Neural cell (in vitro differentiated cells): Measurements from ENCODE around the gene CCNQ. TPM values are rescaled to one million over a fixed set of nuclear protein-coding genes. Genes with fewer than 3 reads are reported as not detected.
"Not testable (repeated sequence)": the region's sequence is repeated elsewhere in the genome, so short reads cannot be mapped to it uniquely, and the experiment has no call there.

Experiments
- H2AFZ ChIP-seq: fragments of 200-600, 300-800 bp; sonication (generic), shearing (Covaris generic); 2 replicates; pipeline ENCODE4 v1.6.0; 2014; ENCODE audit warnings: low read depth, mild to moderate bottlenecking, antibody characterized with exemption, low read length, moderate library complexity
- H3F3A ChIP-seq: fragments of 200-600 bp; shearing (Covaris generic); 2 replicates; pipeline ENCODE4 v1.6.1; 2016; ENCODE audit warnings: mild to moderate bottlenecking, moderate library complexity, mixed read lengths, antibody characterized with exemption, low read length; ENCODE audit not compliant: insufficient read depth, poor library complexity, severe bottlenecking
- H3K27ac ChIP-seq: fragments of 200-600, 300-800 bp; sonication (generic), shearing (Covaris generic); 2 replicates; pipeline ENCODE4 v1.5.1; 2014; ENCODE audit warnings: mild to moderate bottlenecking, low read length, moderate library complexity
- H3K27me3 ChIP-seq: fragments of 300-800, 200-600 bp; sonication (generic), shearing (Covaris generic); 2 replicates; pipeline ENCODE4 v1.6.0; 2014; ENCODE audit warnings: mild to moderate bottlenecking, low read depth, low read length, moderate library complexity; ENCODE audit not compliant: insufficient read depth
- H3K36me3 ChIP-seq: fragments of 300-800, 200-600 bp; sonication (generic), shearing (Covaris generic); 2 replicates; pipeline ENCODE4 v1.5.1; 2014; ENCODE audit warnings: mild to moderate bottlenecking, antibody characterized with exemption, low read length, moderate library complexity; ENCODE audit not compliant: insufficient read depth
- H3K4me2 ChIP-seq: fragments of 300-800, 200-600 bp; sonication (generic), shearing (Covaris generic); 2 replicates; pipeline ENCODE4 v1.6.0; 2014; ENCODE audit warnings: mild to moderate bottlenecking, low read length
- H3K4me3 ChIP-seq: fragments of 300-800, 200-600 bp; sonication (generic), shearing (Covaris generic); 2 replicates; pipeline ENCODE4 v1.5.1; 2014; ENCODE audit warnings: mild to moderate bottlenecking, low read length, moderate library complexity
- H3K79me2 ChIP-seq: fragments of 200-600 bp; shearing (Covaris generic); replicated peaks from 2 replicates; pipeline ENCODE4 v1.6.0; 2014; ENCODE audit warnings: mild to moderate bottlenecking, low read length, moderate library complexity; ENCODE audit not compliant: insufficient read depth
- H3K9ac ChIP-seq: fragments of 300-800, 200-600 bp; sonication (generic), shearing (Covaris generic); 2 replicates; pipeline ENCODE4 v1.6.1; 2016; ENCODE audit warnings: mild to moderate bottlenecking, low read length, mixed read lengths
- H3K9me2 ChIP-seq: fragments of 200-600 bp; shearing (Covaris generic); 2 replicates; pipeline ENCODE4 v1.6.1; 2016; ENCODE audit warnings: mild to moderate bottlenecking, low read length, mixed read lengths; ENCODE audit not compliant: insufficient read depth
- H3K9me3 ChIP-seq: fragments of 200-600, 300-800 bp; sonication (generic), shearing (Covaris generic); 2 replicates; pipeline ENCODE4 v1.6.1; 2016; ENCODE audit warnings: mild to moderate bottlenecking, mixed run types, low read length, moderate library complexity, mixed read lengths
- H4K20me1 ChIP-seq: fragments of 200-600 bp; shearing (Covaris generic); 2 replicates; pipeline ENCODE4 v1.6.1; 2016; ENCODE audit warnings: mild to moderate bottlenecking, mixed run types; ENCODE audit not compliant: insufficient read depth
- CTCF ChIP-seq: fragments of 450-650 bp; IDR thresholded peaks from 2 replicates; pipeline ENCODE4 v1.5.1; 2014; ENCODE audit warnings: antibody characterized with exemption, mild to moderate bottlenecking, moderate library complexity; ENCODE audit not compliant: poor library complexity, severe bottlenecking
- EP300 ChIP-seq: fragments of 450-650 bp; conservative IDR thresholded peaks from 2 replicates; pipeline ENCODE4 v1.6.1; 2014; ENCODE audit warnings: antibody characterized with exemption, mild to moderate bottlenecking, moderate library complexity; ENCODE audit not compliant: poor library complexity, severe bottlenecking
- EZH2 ChIP-seq: fragments of 200-600, 300-800 bp; shearing (Covaris generic), sonication (generic); IDR thresholded peaks from 2 replicates; pipeline ENCODE4 v1.6.1; 2014; ENCODE audit warnings: antibody characterized with exemption, low read length, borderline replicate concordance, mild to moderate bottlenecking; ENCODE audit not compliant: insufficient read depth, poor library complexity, severe bottlenecking
- MXI1 ChIP-seq: fragments of 450-650 bp; conservative IDR thresholded peaks from 2 replicates; pipeline ENCODE4 v1.6.1; 2014; ENCODE audit warnings: antibody characterized with exemption, mild to moderate bottlenecking; ENCODE audit not compliant: poor library complexity, severe bottlenecking
- POLR2AphosphoS5 ChIP-seq: IDR thresholded peaks from 2 replicates; pipeline ENCODE4 v1.6.1; 2012
- RAD21 ChIP-seq: fragments of 450-650 bp; conservative IDR thresholded peaks from 2 replicates; pipeline ENCODE4 v1.6.1; 2014; ENCODE audit warnings: antibody characterized with exemption, mild to moderate bottlenecking, moderate library complexity
- REST ChIP-seq: IDR thresholded peaks from 2 replicates; pipeline ENCODE4 v1.6.1; 2012; ENCODE audit warnings: borderline replicate concordance
- SMC3 ChIP-seq: fragments of 450-650 bp; conservative IDR thresholded peaks from 2 replicates; pipeline ENCODE4 v1.6.1; 2014; ENCODE audit warnings: antibody characterized with exemption, mild to moderate bottlenecking, moderate library complexity; ENCODE audit not compliant: poor library complexity
- TAF1 ChIP-seq: IDR thresholded peaks from 2 replicates; pipeline ENCODE4 v1.6.1; 2012; ENCODE audit warnings: low read depth
- polyA plus RNA-seq: library from polyadenylated mRNA; depleted of rRNA; stranded (reverse); fragments of >200 nt; gene quantifications from 2 replicates; pipeline ENCODE4 v1.2.3, GENCODE V29; 2014

CCNQ gene
- polyA plus RNA-seq, 1 donor from 2014 or later: 61.2 TPM

GRCh38 chrX:153606503-153606902 is 7.6 kb upstream of the CCNQ start:
- no peaks in the 10 kb centered on the region for H3K9me3 ChIP-seq
- H3F3A ChIP-seq: no peaks in the 10 kb centered on the region
- no peaks in the 10 kb centered on the region for H3K27me3 ChIP-seq
- no peak overlapping the region for H3K27ac ChIP-seq
- no peak overlapping the region for H2AFZ ChIP-seq
- H3K79me2 ChIP-seq: no peaks in the 10 kb centered on the region
- H3K36me3 ChIP-seq: no peaks in the 10 kb centered on the region
- H3K9me2 ChIP-seq: no peaks in the 10 kb centered on the region
- H3K9ac ChIP-seq: no peak overlapping the region
- no peak overlapping the region for H3K4me2 ChIP-seq
- TF ChIP-seq EZH2 (no peak), EP300 (no peak), REST (no peak), RAD21 (no peak), MXI1 (no peak), TAF1 (no peak), SMC3 (no peak), POLR2AphosphoS5 (no peak), CTCF (no peak)
- H4K20me1 ChIP-seq: no peaks in the 10 kb centered on the region
- no peak overlapping the region for H3K4me3 ChIP-seq

GRCh38 chrX:153604666-153605380 is 5.9 kb upstream of the CCNQ start:
- H3K36me3 ChIP-seq, H3K4me3 ChIP-seq, H2AFZ ChIP-seq, H3K79me2 ChIP-seq, H3K27ac ChIP-seq, H3K4me2 ChIP-seq, H3K9me2 ChIP-seq, H3K27me3 ChIP-seq, H3F3A ChIP-seq, H4K20me1 ChIP-seq, H3K9ac ChIP-seq, H3K9me3 ChIP-seq: not testable (repeated sequence)
